Ramos (cell line): Measurements from ENCODE around the gene ZNF683.
"Not testable (repeated sequence)": the region's sequence is repeated elsewhere in the genome, so short reads cannot be mapped to it uniquely, and the experiment has no call there.

ENCODE experiments used
- in situ Hi-C: fragments of 300-500 bp; cut with MboI; formaldehyde crosslinking; loops from one replicate; pipeline ENCODE4 v1.14.3; 2022; ENCODE audit warnings: low sequenced_read_pairs; ENCODE audit not compliant: unreplicated experiment

ZNF683 gene

DNA sequence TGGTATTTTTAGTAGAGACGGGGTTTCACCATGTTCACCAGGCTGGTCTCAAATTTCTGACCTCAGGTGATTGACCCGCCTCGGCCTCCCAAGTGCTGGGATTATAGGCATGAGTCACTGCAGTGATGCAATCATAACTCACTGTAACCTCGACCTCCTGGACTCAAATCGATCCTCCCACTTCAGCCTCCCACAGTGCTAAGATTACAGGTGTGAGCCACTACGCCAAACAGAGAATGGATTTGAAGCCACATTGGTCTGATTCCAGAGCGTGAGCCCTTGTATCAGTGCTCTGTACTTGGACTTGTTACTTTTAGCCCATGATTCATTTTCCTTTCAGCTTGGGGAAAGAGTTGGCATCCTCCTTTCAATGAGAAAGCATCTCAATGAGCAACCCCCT, 14.9 kb upstream of the ZNF683 start:
- in situ Hi-C loops: no loop called here

GRCh38 chr1:26385063-26385462, 12.5 kb upstream of the ZNF683 start:
- in situ Hi-C loops: not testable (repeated sequence)

DNA sequence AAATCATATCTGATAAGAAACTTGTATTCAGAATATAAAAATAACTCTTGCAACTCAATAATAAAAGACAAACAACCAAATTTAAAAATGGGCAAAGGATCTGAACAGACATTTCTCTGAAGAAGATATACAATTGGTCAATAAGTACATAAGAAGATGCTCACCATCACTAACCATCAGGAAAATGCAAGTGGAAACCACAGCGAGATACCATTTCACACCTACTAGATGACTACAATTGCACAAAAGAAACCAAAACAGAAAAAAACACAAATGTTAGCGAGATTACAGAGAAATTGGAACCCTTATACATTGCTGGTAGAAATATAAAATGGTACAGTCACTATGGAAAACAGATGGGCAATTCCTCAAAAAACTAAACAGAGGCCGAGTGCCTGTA, 11.5 kb upstream of the ZNF683 start:
- in situ Hi-C loops: no loop called here

- in situ Hi-C loops: no loop called here
Observed at GRCh38 chr1:26378879-26379251, 6.3 kb upstream of the ZNF683 start.

- in situ Hi-C loops: no loop called here
Observed at GRCh38 chr1:26378088-26378878, 5.7 kb upstream of the ZNF683 start.

DNA sequence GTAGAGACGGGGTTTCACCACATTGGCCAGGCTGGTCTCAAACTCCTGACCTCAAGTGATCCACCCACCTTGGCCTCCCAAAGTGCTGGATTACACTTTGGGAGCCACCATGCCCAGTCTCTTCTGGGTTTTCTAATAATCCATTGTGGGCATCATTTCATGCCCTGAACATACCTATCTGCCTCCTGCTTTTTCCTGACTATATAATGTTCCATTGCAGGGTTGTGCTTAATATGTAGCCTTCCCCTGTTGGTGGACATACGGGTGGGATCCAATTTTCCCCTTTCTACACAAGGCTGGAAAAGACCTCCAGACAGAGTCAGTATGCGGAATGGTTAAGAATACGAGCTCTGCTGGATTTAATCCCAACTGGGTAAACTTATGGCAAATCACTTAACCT, 3.5 kb upstream of the ZNF683 start:
- in situ Hi-C loops: no loop called here

- in situ Hi-C loops: no loop called here
Observed at GRCh38 chr1:26375081-26375480, 2.5 kb upstream of the ZNF683 start.

- in situ Hi-C loops: not testable (repeated sequence)
Observed at GRCh38 chr1:26374361-26374760, 1.8 kb upstream of the ZNF683 start.

DNA sequence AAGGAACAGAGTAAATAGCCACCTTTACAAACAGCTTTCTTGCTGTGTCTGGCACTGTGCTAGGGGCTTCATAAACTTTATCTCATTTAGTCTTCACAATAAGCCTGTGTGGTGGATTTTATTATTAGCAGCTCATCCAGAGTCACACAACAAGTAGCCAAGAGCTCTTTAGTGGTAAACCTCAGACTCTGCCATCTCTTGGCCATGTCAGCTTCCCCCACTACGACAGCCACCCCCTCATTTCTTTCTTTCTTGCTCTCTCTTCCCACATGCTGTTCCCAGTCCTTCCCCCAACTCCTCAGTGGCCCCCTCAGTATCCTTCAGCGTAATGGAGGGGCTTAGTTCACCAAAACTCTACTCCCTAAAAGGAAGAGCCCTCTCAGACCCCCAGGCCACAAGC, 1.2 kb upstream of the ZNF683 start:
- in situ Hi-C loops: no loop called here

GRCh38 chr1:26373281-26373680, 731 bp upstream of the ZNF683 start:
- in situ Hi-C loops: no loop called here

- in situ Hi-C loops: no loop called here
Observed at GRCh38 chr1:26372039-26372438, 511 bp downstream of the ZNF683 start.

DNA sequence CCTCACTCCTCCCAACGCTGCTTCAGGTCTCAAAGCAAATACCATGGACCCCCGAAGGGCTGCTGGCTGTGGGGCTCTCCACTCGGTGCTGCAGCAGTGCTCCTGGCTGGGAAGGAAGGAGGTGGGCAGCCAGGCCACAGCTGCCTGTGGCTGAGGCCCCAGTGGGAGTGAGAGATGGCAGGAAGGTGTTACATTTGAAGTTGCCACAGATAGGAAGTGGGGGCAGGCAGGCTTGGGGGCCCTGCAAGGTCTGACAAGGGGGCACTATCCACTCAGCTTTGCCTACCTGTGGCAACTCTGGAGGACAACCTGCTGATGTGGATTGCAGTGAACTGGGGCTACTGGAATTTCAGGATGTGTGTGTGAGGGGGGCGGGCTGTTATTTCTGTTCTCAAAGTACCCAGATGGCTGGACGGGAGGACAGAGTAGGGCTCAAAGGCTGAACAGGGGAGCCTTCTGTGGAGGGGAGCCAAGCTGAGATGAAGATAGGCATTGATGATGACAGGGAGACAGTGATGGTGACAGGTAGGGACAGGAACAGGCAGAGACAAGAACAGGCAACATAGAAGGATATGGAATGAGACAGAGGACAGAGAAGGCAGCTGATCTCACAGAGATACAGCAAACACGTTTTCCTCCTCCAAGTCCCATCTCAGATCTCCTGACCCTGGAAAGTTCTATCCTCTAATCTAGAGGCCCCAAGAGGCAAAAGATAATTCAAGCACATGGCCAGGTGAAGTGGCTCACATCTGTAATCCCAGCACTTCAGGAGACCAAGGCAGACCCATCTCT, 1.8 kb downstream of the ZNF683 start:
- in situ Hi-C loops: no loop called here

- in situ Hi-C loops: no loop called here
Observed at GRCh38 chr1:26368486-26368885, 4.1 kb downstream of the ZNF683 start.

DNA sequence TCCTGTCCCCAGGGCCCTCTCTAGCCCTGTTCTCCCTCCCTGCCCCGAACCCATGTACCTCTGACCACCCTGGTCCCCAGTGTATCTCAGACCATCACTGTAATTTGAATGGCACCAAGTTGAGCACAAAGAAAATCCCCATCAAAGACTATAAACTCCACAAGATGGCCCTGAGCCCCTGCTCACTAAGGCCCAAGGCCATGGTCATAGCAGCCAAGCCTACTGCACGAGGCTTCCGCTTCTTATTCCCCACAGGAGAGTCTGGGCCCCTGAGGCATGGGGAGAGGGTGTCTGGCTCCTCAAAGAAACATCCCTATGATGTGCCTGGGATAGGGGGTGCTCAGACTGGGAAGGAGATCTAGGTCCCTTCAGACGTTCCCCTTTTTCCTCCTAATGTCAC, 4.5 kb downstream of the ZNF683 start:
- in situ Hi-C loops: no loop called here

DNA sequence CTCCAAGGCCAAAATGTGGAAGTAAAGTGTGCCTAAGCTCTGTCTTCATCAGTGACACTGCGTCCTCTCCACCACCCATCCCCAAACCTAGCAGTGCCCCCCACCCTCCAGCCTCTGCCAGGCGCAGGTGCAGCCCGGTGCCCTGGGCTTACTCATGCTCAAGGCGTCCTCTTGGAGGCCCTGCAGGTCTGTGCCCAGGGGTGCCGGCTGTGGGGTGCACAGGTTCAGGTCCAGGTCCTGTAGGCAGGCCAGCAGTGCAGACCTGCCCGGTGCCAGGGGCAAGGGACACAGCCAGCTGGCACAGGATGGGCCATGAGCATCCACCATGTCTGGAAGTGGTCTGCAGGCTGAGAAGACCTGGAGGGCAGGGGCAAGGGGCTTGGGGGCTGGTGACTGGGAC, 5.1 kb downstream of the ZNF683 start:
- in situ Hi-C loops: no loop called here

- in situ Hi-C loops: loop anchor here (5.0 kb wide), 1 partner anchor 83 kb away; the partner anchor contains the start of gene SH3BGRL3
Observed at GRCh38 chr1:26364956-26365355, 7.6 kb downstream of the ZNF683 start.

- in situ Hi-C loops: loop anchor here (5.0 kb wide), 1 partner anchor 81 kb away; the partner anchor contains the start of gene SH3BGRL3
Observed at GRCh38 chr1:26363549-26364448, 8.8 kb downstream of the ZNF683 start.

DNA sequence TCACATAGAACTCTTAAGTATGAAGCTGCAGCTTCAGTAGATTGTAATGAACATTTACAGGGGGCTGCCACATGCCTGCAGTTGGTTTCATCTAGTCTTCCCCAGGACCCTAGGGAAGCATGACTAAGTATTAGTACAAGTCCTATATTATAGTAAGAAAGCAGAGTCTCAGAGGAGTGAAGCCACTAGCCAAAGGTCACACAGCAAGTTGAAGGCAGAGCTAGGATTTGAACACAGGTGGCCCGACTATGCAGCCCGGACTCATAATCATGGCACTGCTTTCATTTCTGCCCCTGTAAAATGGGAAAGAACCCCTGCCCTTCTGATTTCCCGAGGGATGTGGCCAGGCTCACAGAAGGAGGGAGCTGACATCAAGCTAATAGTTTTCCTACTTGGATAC, 10.2 kb downstream of the ZNF683 start:
- in situ Hi-C loops: loop anchor here (5.0 kb wide), 1 partner anchor 80 kb away; the partner anchor contains the start of gene SH3BGRL3

GRCh38 chr1:26361605-26362122, 10.9 kb downstream of the ZNF683 start:
- in situ Hi-C loops: loop anchor here (5.0 kb wide), 1 partner anchor 79 kb away; the partner anchor contains the start of gene SH3BGRL3
